Mesothelial cell of epicardium (in vitro differentiated cells): Measurements from ENCODE around the gene FAM120B. TPM values are rescaled to one million over a fixed set of nuclear protein-coding genes. Genes with fewer than 3 reads are reported as not detected.

ENCODE experiments used
- DNase-seq, 2 experiments: peaks; one replicate each; pipeline ENCODE4 v3.0.0; 2021; ENCODE audit warnings: low spot score in 2 of 2; ENCODE audit not compliant: unreplicated experiment in 2 of 2
- H3K27ac Mint-ChIP-seq: 2 replicates; pipeline ENCODE4 v1.8.0; 2021; ENCODE audit warnings: mixed read lengths
- H3K27me3 Mint-ChIP-seq: 2 replicates; pipeline ENCODE4 v1.8.0; 2021; ENCODE audit warnings: low read depth, mixed read lengths
- H3K36me3 Mint-ChIP-seq: 2 replicates; pipeline ENCODE4 v1.8.0; 2021; ENCODE audit warnings: mixed read lengths
- H3K4me1 Mint-ChIP-seq: 2 replicates; pipeline ENCODE4 v1.8.0; 2021; ENCODE audit warnings: mixed read lengths
- H3K4me3 Mint-ChIP-seq: 2 replicates; pipeline ENCODE4 v1.8.0; 2021; ENCODE audit warnings: mild to moderate bottlenecking, moderate library complexity, mixed read lengths
- H3K9me3 Mint-ChIP-seq: 2 replicates; pipeline ENCODE4 v1.8.0; 2021; ENCODE audit warnings: mixed read lengths
- CTCF ChIP-seq: fragments of 200-600 bp; sonication (generic); IDR thresholded peaks from one replicate; pipeline ENCODE4 v1.5.0; 2021; ENCODE audit warnings: antibody characterized with exemption; ENCODE audit not compliant: unreplicated experiment
- total RNA-seq: library from RNA; stranded (reverse); gene quantifications from 3 replicates; pipeline ENCODE4 v1.2.1, GENCODE V29; 2021

The FAM120B gene
- total RNA-seq, 1 donor from 2014 or later: 44.1 TPM

DNA sequence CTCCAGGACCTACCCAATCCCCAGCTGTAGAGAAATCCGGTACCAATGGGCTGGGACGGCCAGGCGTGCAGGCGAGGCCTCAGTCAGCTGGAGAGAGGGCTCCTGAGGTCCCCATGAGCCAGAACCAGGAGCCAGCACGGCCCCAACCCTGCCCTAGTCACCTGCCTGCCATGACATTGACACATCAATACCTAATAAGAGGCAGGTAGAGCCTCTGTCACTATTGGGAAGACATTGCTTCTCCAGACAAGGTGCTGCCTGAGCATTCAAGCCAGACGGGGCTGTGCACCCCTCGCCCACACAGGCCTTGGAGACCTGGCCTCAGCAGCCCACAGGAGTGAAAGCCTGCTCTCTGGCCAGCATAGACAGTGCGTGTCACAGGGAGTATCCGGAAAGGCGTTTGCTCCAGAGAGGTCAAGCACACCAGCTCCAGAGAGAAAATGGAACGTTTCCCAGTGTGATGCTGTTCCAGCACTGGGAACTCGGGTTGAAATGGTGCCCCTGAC is 19.1 kb upstream of the FAM120B start:
- H3K27me3 Mint-ChIP-seq: peaks cover 68% of the 10 kb centered on the region
- no peaks in the 10 kb centered on the region for H3K9me3 Mint-ChIP-seq
- H3K4me3 Mint-ChIP-seq: no peak overlapping the region
- H3K4me1 Mint-ChIP-seq: peaks cover 40% of the 10 kb centered on the region
- no peak overlapping the region for H3K27ac Mint-ChIP-seq
- no peak for DNase-seq
- no peaks in the 10 kb centered on the region for H3K36me3 Mint-ChIP-seq
- no peak for TF ChIP-seq CTCF

DNA sequence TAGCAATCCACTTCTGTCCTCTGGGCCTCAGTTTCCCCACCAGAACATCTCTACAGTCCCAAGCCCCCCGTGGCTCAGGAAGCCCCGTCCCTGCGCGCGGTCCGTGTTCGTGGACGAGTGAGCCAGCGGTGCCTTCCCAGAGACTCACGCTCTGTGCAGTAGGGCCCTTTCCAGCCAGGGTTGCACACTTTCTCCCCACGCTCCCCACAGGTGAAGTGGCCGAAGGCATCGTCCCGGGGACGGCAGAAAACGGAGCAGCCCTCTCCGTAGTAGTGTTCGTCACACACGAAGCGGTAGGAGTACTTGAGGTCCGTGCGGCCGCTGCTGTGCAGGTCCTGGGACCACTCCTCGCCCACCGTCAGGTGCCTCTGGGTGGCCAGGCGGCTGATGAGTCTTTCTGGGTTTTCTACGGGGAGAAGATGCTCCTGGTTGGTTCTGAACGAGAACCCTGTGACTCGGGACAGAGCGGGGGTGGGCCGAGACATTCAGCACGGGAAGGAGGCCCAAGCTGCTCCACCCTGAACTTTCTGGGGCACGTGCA is 18.4 kb upstream of the FAM120B start:
- Mint-ChIP-seq H3K27ac (no peak overlapping the region), H3K4me1 (peaks cover 40% of the 10 kb centered on the region), H3K27me3 (peaks cover 74% of the 10 kb centered on the region), H3K9me3 (no peaks in the 10 kb centered on the region), H3K36me3 (no peaks in the 10 kb centered on the region), H3K4me3 (peak overlapping the region; percentile 63)
- no peak for DNase-seq
- no peak for TF ChIP-seq CTCF

DNA sequence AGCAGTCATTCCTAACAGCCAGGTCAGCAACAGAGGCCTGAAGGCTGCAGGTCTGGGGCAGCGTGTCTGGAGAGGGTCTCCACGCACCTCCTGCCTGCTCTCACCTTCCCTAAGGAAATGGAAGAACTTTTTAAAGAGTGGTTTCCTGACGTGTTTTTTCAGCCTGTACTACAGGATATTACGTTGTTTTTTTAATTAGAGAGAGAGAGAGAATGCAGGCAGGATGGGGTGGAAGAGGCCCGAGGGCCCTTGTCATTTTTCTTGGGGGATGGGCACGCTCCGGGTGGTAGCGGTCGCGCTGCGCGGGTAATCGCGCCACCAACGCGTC is 17.7 kb upstream of the FAM120B start:
- DNase-seq: no peak
- no peak for TF ChIP-seq CTCF
- Mint-ChIP-seq H3K4me3 (peak overlapping the region; percentile 63), H3K27me3 (peaks cover 80% of the 10 kb centered on the region), H3K4me1 (peaks cover 40% of the 10 kb centered on the region), H3K27ac (no peak overlapping the region), H3K9me3 (no peaks in the 10 kb centered on the region), H3K36me3 (no peaks in the 10 kb centered on the region)

DNA sequence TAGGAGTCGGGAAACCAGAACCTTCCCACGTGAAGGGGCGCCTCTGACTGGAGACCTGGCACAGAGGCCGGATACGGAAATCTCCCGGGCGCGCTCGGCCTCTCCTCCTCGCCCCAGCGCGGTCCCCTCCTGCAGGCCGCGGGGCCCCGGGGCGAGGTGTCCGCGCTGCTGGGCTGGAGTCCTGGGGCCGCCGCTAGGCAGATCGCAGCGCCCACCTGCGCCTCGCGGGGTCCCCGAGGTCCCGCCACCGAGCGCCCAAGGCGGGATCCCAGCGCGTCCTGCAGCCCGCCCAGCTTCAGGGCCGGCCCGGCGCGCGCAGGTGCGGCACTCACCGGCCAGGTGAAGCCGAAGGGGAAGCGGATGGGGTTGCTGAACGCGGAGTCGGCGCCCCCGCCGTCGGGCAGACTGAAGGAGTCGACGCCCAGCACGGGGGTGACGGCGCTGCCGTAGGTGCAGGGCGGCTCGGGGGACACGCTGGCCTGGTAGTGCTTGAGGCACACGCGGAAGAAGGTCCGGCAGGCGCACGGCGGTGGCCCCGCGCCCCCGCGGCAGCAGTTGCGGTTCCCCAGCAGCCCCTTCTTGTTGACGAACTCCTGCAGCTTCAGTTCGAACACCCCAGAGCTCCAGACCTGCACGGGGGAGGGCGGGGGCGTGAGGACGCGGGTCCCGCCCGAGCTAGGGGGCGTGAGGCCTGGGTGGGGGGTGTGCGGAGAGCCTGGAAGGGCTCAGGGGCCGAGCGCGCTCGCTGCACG is 17.2 kb upstream of the FAM120B start:
- Mint-ChIP-seq H3K4me3 (peak overlapping the region; percentile 63), H3K27me3 (peaks cover 83% of the 10 kb centered on the region), H3K4me1 (peaks cover 40% of the 10 kb centered on the region), H3K27ac (no peak overlapping the region), H3K36me3 (no peaks in the 10 kb centered on the region), H3K9me3 (no peaks in the 10 kb centered on the region)
- DNase-seq: no peak
- no peak for TF ChIP-seq CTCF

- peaks cover 85% of the 10 kb centered on the region for H3K27me3 Mint-ChIP-seq
- DNase-seq: no peak
- H3K4me1 Mint-ChIP-seq: peaks cover 43% of the 10 kb centered on the region
- no peaks in the 10 kb centered on the region for H3K9me3 Mint-ChIP-seq
- H3K36me3 Mint-ChIP-seq: no peaks in the 10 kb centered on the region
- H3K4me3 Mint-ChIP-seq: peak overlapping the region; percentile 77
- H3K27ac Mint-ChIP-seq: no peak overlapping the region
- TF ChIP-seq CTCF: no peak
Measured at GRCh38 chr6:170289951-170290295, 16.6 kb upstream of the FAM120B start.
